DOHH2 (cell line): ENCODE measurements around the gene SRGAP3.

Experiments
- H3F3A ChIP-seq: fragments of 200-600 bp; sonication (generic), shearing (Covaris generic); 2 replicates; pipeline ENCODE4 v1.6.0; 2016; ENCODE audit warnings: antibody characterized with exemption, mild to moderate bottlenecking; ENCODE audit not compliant: control insufficient read depth, insufficient read depth
- H3K27ac ChIP-seq: fragments of 200-600 bp; sonication (generic); 2 replicates; pipeline ENCODE4 v1.5.1; 2014; ENCODE audit warnings: low read depth, mild to moderate bottlenecking, low read length, moderate library complexity
- H3K27me3 ChIP-seq: fragments of 200-600 bp; sonication (generic); 2 replicates; pipeline ENCODE4 v1.6.1; 2014; ENCODE audit warnings: mild to moderate bottlenecking, low read length, mixed read lengths; ENCODE audit not compliant: control insufficient read depth
- H3K36me3 ChIP-seq: fragments of 200-600 bp; sonication (generic); 2 replicates; pipeline ENCODE4 v1.6.1; 2014; ENCODE audit warnings: mild to moderate bottlenecking, low read length, moderate library complexity, mixed read lengths; ENCODE audit not compliant: control insufficient read depth
- H3K4me1 ChIP-seq: fragments of 200-600 bp; sonication (generic); 2 replicates; pipeline ENCODE4 v1.6.1; 2014; ENCODE audit warnings: mild to moderate bottlenecking, low read length, mixed read lengths; ENCODE audit not compliant: control insufficient read depth
- H3K4me2 ChIP-seq: fragments of 200-600 bp; sonication (generic); 2 replicates; pipeline ENCODE4 v1.6.0; 2014; ENCODE audit warnings: mild to moderate bottlenecking, low read length, moderate library complexity
- H3K4me3 ChIP-seq: fragments of 200-600 bp; sonication (generic); 2 replicates; pipeline ENCODE4 v1.5.1; 2014; ENCODE audit warnings: mild to moderate bottlenecking, low read length, mixed read lengths
- H3K79me2 ChIP-seq: fragments of 200-600 bp; sonication (generic); 2 replicates; pipeline ENCODE4 v1.6.1; 2014; ENCODE audit warnings: mild to moderate bottlenecking, low read length, mixed read lengths; ENCODE audit not compliant: control insufficient read depth
- H3K9me2 ChIP-seq: fragments of 200-600 bp; sonication (generic); replicated peaks from 2 replicates; pipeline ENCODE4 v1.6.1; 2014; ENCODE audit warnings: mild to moderate bottlenecking, low read length, mixed read lengths; ENCODE audit not compliant: control insufficient read depth
- H3K9me3 ChIP-seq: fragments of 200-600 bp; sonication (generic); 2 replicates; pipeline ENCODE4 v1.6.1; 2014; ENCODE audit warnings: antibody characterized with exemption, low read length, mixed read lengths; ENCODE audit not compliant: control insufficient read depth, insufficient read depth
- H4K20me1 ChIP-seq: fragments of 200-600 bp; sonication (generic); 2 replicates; pipeline ENCODE4 v1.6.0; 2014; ENCODE audit warnings: low read depth, mild to moderate bottlenecking, antibody characterized with exemption, low read length, moderate library complexity; ENCODE audit not compliant: control insufficient read depth, insufficient read depth
- EZH2phosphoT487 ChIP-seq: fragments of 200-600 bp; sonication (generic); IDR thresholded peaks from 2 replicates; pipeline ENCODE4 v1.6.1; 2017; ENCODE audit warnings: borderline replicate concordance, mild to moderate bottlenecking, antibody characterized with exemption, low read length, moderate library complexity, mixed read lengths
- TF ChIP-seq, protein P1 (sequence below): fragments of 200-600 bp; sonication (generic); IDR thresholded peaks from one replicate; pipeline ENCODE4 v1.5.1; 2014; ENCODE audit warnings: antibody characterized with exemption, mild to moderate bottlenecking, low read depth, low read length; ENCODE audit not compliant: poor library complexity, severe bottlenecking

The SRGAP3 gene

DNA sequence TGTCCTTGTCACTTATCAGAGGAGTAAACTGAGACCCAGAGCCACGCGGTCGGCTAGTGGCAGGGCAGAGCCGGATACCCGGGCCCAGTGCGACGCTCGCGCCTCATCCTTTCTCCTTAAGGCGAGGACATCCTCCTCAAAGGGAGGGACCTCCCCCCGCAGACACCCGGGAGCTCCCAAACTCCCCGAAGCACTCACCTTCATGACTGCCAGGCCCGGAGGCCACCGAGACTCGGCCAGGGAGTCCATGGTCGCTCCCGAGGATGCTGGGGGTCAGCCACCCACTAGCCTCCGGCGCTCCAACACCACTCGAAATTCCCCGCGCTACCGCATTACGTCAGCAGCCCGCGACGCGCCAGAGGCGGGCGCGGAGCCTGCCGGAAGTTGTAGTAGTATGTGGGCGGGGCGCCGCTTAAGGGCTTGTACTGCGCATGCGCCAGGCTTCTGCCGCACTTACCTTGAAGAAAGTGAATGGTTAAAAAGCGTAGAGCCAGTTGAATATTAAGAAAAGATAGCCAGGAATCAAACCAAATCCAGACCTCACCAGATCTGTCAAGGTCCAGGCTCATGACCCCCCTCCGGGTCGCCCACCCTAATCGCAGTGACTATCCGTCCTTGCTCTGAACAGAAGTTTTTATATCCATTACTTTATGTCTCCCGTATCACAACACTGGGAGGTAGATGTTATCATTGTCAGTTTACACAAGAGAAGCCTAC is 286.2 kb downstream of the SRGAP3 start, which contains the start of gene RAD18:
TSS of gene RAD18 (minus strand) at position 336 of the 717 bp plus-strand sequence. CDS start at position 249, 87 bp downstream.
- H3K36me3 ChIP-seq, result peaks cover 41% of the 10 kb centered on the region
- no peaks in the 10 kb centered on the region for H3K9me2 ChIP-seq
- no peaks in the 10 kb centered on the region for H3F3A ChIP-seq
- peaks cover 8% of the 10 kb centered on the region; the same call in 1 of the 2 replicates for H4K20me1 ChIP-seq
- H3K27me3 ChIP-seq, result peaks cover 3% of the 10 kb centered on the region; the same call in 1 of the 2 replicates
- TF ChIP-seq, protein P1, sequence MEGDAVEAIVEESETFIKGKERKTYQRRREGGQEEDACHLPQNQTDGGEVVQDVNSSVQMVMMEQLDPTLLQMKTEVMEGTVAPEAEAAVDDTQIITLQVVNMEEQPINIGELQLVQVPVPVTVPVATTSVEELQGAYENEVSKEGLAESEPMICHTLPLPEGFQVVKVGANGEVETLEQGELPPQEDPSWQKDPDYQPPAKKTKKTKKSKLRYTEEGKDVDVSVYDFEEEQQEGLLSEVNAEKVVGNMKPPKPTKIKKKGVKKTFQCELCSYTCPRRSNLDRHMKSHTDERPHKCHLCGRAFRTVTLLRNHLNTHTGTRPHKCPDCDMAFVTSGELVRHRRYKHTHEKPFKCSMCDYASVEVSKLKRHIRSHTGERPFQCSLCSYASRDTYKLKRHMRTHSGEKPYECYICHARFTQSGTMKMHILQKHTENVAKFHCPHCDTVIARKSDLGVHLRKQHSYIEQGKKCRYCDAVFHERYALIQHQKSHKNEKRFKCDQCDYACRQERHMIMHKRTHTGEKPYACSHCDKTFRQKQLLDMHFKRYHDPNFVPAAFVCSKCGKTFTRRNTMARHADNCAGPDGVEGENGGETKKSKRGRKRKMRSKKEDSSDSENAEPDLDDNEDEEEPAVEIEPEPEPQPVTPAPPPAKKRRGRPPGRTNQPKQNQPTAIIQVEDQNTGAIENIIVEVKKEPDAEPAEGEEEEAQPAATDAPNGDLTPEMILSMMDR, result no peak
- no peak for TF ChIP-seq EZH2phosphoT487
- H3K79me2 ChIP-seq, result peaks cover 50% of the 10 kb centered on the region
- H3K9me3 ChIP-seq, result no peaks in the 10 kb centered on the region
- H3K4me1 ChIP-seq, result peaks cover 33% of the 10 kb centered on the region
- peak within 1 kb of the TSS; percentile 93 for H3K4me2 ChIP-seq
- peak within 1 kb of the TSS; percentile 23; the same call in 1 of the 2 replicates for H3K27ac ChIP-seq
- peak within 1 kb of the TSS; percentile 97 for H3K4me3 ChIP-seq

GRCh38 chr3:8962226-8962861 is 287.1 kb downstream of the SRGAP3 start:
- Histone ChIP-seq H3K27me3 (no peaks in the 10 kb centered on the region), H3K4me1 (peaks cover 33% of the 10 kb centered on the region), H3K9me3 (no peaks in the 10 kb centered on the region), H3K27ac (peak overlapping the region; percentile 23; the same call in 1 of the 2 replicates), H3F3A (no peaks in the 10 kb centered on the region), H3K9me2 (no peaks in the 10 kb centered on the region), H3K4me2 (peak overlapping the region; percentile 93), H3K4me3 (peak overlapping the region; percentile 97), H3K79me2 (peaks cover 60% of the 10 kb centered on the region), H3K36me3 (peaks cover 51% of the 10 kb centered on the region), H4K20me1 (peaks cover 8% of the 10 kb centered on the region; the same call in 1 of the 2 replicates)
- TF ChIP-seq EZH2phosphoT487, result no peak
- TF ChIP-seq, protein P1, result no peak

DNA sequence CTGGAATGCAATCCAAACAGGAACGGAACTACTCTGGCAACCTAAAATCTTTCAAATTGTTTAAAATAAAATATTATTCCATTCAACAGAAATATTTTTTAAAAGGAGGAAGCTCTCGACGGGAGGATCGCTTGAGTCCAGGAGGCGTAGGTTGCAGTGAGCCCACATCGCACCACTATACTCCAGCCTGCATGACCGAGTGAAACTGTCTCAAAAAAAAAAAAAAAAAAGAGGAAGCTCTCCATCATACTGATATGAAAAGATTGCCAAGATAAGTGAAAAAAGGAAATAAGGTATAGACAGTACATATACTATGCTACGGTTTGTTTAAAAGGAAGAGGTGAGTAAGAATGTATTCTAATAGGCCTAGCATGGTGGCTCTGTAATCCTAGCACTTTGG is 289.8 kb downstream of the SRGAP3 start:
- peaks cover 87% of the 10 kb centered on the region for H3K79me2 ChIP-seq
- TF ChIP-seq, protein P1, result no peak
- TF ChIP-seq EZH2phosphoT487, result no peak
- no peak overlapping the region for H3K27ac ChIP-seq
- H3K9me2 ChIP-seq, result no peaks in the 10 kb centered on the region
- H3K4me3 ChIP-seq, result no peak overlapping the region
- H4K20me1 ChIP-seq, result peaks cover 13% of the 10 kb centered on the region; the same call in 1 of the 2 replicates
- H3K36me3 ChIP-seq, result peaks cover 76% of the 10 kb centered on the region
- no peaks in the 10 kb centered on the region for H3F3A ChIP-seq
- peaks cover 44% of the 10 kb centered on the region for H3K4me1 ChIP-seq
- H3K4me2 ChIP-seq, result no peak overlapping the region
- H3K27me3 ChIP-seq, result no peaks in the 10 kb centered on the region
- H3K9me3 ChIP-seq, result no peaks in the 10 kb centered on the region
